OCI-LY7 (cell line): ENCODE measurements around the gene ABR. TPM values are rescaled to one million over a fixed set of nuclear protein-coding genes. Genes with fewer than 3 reads are reported as not detected.

ENCODE experiments used
- BruUV-seq: library from RNA; stranded (reverse); fragments of 400-500 nt; replicated peaks from 2 replicates; lab custom pipeline; 2021; lab: Mats Ljungman, UMichigan
- CTCF ChIA-PET: fragments of 300-600 bp; sonication (Branson Sonifier 250); formaldehyde crosslinking; loops from one replicate; lab custom pipeline; 2022; ENCODE audit warnings: antibody characterized with exemption; ENCODE audit not compliant: unreplicated experiment; lab: Charles Lee
- POLR2A ChIA-PET: fragments of 300-600 bp; sonication (Branson Sonifier 250); formaldehyde crosslinking; loops from one replicate; lab custom pipeline; 2022; ENCODE audit warnings: antibody characterized with exemption; lab: Charles Lee
- DNase-seq: peaks from one replicate; pipeline ENCODE4 v3.0.0-alpha.2; 2015; ENCODE audit warnings: low spot score
- H2AFZ ChIP-seq: fragments of 200-600 bp; sonication (generic), shearing (Covaris generic); 2 replicates; pipeline ENCODE4 v1.6.1; 2014; ENCODE audit warnings: mild to moderate bottlenecking, antibody characterized with exemption, low read length, moderate library complexity
- H3K27ac ChIP-seq: fragments of 200-600 bp; sonication (generic); 2 replicates; pipeline ENCODE4 v1.5.1; 2014; ENCODE audit warnings: mixed run types, low read depth, mild to moderate bottlenecking, moderate library complexity, low read length, inconsistent platforms; ENCODE audit not compliant: poor library complexity, severe bottlenecking
- H3K36me3 ChIP-seq: fragments of 200-600 bp; sonication (generic); 2 replicates; pipeline ENCODE4 v1.6.1; 2014; ENCODE audit warnings: mild to moderate bottlenecking, antibody characterized with exemption, low read length, moderate library complexity, mixed read lengths; ENCODE audit not compliant: insufficient read depth
- H3K4me1 ChIP-seq: fragments of 200-600 bp; sonication (generic); 2 replicates; pipeline ENCODE4 v1.5.1; 2014; ENCODE audit warnings: mild to moderate bottlenecking, low read length; ENCODE audit not compliant: insufficient read depth, poor library complexity, severe bottlenecking
- H3K4me2 ChIP-seq: fragments of 200-600 bp; sonication (generic); 2 replicates; pipeline ENCODE4 v1.6.1; 2014; ENCODE audit warnings: mild to moderate bottlenecking, low read length
- H3K4me3 ChIP-seq: fragments of 200-600 bp; sonication (generic); 2 replicates; pipeline ENCODE4 v1.5.1; 2014; ENCODE audit warnings: mild to moderate bottlenecking, low read depth, low read length; ENCODE audit not compliant: poor library complexity, severe bottlenecking
- H3K79me2 ChIP-seq: fragments of 200-600 bp; sonication (generic); 2 replicates; pipeline ENCODE4 v1.6.1; 2016; ENCODE audit warnings: low read depth, mild to moderate bottlenecking, low read length, moderate library complexity, mixed read lengths; ENCODE audit not compliant: insufficient read depth
- H3K9me2 ChIP-seq: fragments of 200-600 bp; sonication (generic); 2 replicates; pipeline ENCODE4 v1.6.1; 2016; ENCODE audit warnings: mild to moderate bottlenecking, low read length, mixed read lengths; ENCODE audit not compliant: insufficient read depth
- H3K9me3 ChIP-seq: fragments of 200-600 bp; sonication (generic); 2 replicates; pipeline ENCODE4 v1.6.1; 2014; ENCODE audit warnings: mild to moderate bottlenecking, mixed run types, low read length, mixed read lengths
- H4K20me1 ChIP-seq: fragments of 200-600 bp; sonication (generic); 2 replicates; pipeline ENCODE4 v1.6.1; 2014; ENCODE audit warnings: mild to moderate bottlenecking, antibody characterized with exemption, low read length, moderate library complexity, mixed read lengths; ENCODE audit not compliant: insufficient read depth
- CTCF ChIP-seq: fragments of 200-600 bp; sonication (generic); conservative IDR thresholded peaks from 2 replicates; pipeline ENCODE4 v1.5.1; 2014; ENCODE audit warnings: mild to moderate bottlenecking, antibody characterized with exemption, low read length, moderate library complexity, mixed read lengths
- EZH2phosphoT487 ChIP-seq: fragments of 200-600 bp; sonication (generic); IDR thresholded peaks from 2 replicates; pipeline ENCODE4 v1.6.1; 2018; ENCODE audit warnings: low read depth, borderline replicate concordance, mild to moderate bottlenecking, mixed run types, antibody characterized with exemption, low read length, moderate library complexity, mixed read lengths
- intact Hi-C: fragments of 100-400 bp; cut with micrococcal nuclease; formaldehyde crosslinking; loops from one replicate; pipeline ENCODE4 v1.10.0; 2022; ENCODE audit not compliant: unreplicated experiment
- total RNA-seq, 2 experiments: library from RNA; depleted of rRNA in 1 of 2; stranded (reverse); fragments of >200 nt in 1 of 2; shearing (Covaris generic) in 1 of 2; gene quantifications; 2 replicates each; pipeline ENCODE4 v1.2.3, GENCODE V29; 2014 to 2022

The ABR gene
- total RNA-seq, 2 experiments from 2014 or later = 164 to 181 TPM

- no peak overlapping the region for H3K27ac ChIP-seq
- no peaks in the 10 kb centered on the region for H3K9me3 ChIP-seq
- no peak overlapping the region for H2AFZ ChIP-seq
- no peak for DNase-seq
- ChIA-PET POLR2A (interaction anchor here (0.7 to 2.1 kb wide), 4 partner anchors 13 to 73 kb away, joined by 3 to 5 read pairs (median 3); no protein-coding TSS in a partner anchor), CTCF (no interaction called here)
- no peak overlapping the region; the same call in 1 of the 2 replicates for H3K4me2 ChIP-seq
- H3K79me2 ChIP-seq = peaks cover 67% of the 10 kb centered on the region
- BruUV-seq = no TSS peak
- no peak overlapping the region for H3K4me3 ChIP-seq
- H3K4me1 ChIP-seq = peaks cover 68% of the 10 kb centered on the region
- no peaks in the 10 kb centered on the region for H3K9me2 ChIP-seq
- TF ChIP-seq CTCF (no peak), EZH2phosphoT487 (no peak)
- H3K36me3 ChIP-seq = peaks cover 33% of the 10 kb centered on the region
- intact Hi-C loops = no loop called here
- no peaks in the 10 kb centered on the region for H4K20me1 ChIP-seq
Observed at GRCh38 chr17:1211287-1211686, 31.5 kb upstream of the ABR start.

DNA sequence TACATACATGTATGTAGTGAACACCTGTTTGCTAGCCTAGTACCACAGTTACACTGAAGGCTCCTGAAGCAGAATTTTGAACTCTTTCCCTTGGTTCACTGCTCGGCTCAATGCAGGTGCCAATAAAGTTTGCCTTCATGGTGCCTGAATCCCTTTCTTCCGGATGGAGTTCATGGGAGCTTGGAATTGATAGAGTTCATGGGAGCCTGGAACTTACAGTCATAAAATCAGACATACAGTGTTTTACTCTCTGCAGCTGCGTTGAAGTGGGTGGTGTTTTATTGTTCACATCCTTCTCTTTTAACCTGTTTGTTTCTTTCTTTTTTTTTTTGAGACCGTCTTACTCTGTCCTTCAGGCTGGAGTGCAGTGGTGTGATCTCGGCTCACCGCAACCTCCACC lies 29.2 kb upstream of the ABR start:
- Histone ChIP-seq H3K27ac (no peak overlapping the region), H3K79me2 (peaks cover 71% of the 10 kb centered on the region), H3K4me1 (peaks cover 60% of the 10 kb centered on the region), H3K9me3 (no peaks in the 10 kb centered on the region), H3K36me3 (peaks cover 42% of the 10 kb centered on the region), H2AFZ (no peak overlapping the region), H3K4me3 (no peak overlapping the region), H3K4me2 (no peak overlapping the region), H4K20me1 (no peaks in the 10 kb centered on the region), H3K9me2 (no peaks in the 10 kb centered on the region)
- POLR2A ChIA-PET = no interaction called here
- CTCF ChIA-PET = no interaction called here
- no peak for DNase-seq
- intact Hi-C loops = no loop called here
- no TSS peak for BruUV-seq
- TF ChIP-seq CTCF = no peak
- no peak for TF ChIP-seq EZH2phosphoT487

DNA sequence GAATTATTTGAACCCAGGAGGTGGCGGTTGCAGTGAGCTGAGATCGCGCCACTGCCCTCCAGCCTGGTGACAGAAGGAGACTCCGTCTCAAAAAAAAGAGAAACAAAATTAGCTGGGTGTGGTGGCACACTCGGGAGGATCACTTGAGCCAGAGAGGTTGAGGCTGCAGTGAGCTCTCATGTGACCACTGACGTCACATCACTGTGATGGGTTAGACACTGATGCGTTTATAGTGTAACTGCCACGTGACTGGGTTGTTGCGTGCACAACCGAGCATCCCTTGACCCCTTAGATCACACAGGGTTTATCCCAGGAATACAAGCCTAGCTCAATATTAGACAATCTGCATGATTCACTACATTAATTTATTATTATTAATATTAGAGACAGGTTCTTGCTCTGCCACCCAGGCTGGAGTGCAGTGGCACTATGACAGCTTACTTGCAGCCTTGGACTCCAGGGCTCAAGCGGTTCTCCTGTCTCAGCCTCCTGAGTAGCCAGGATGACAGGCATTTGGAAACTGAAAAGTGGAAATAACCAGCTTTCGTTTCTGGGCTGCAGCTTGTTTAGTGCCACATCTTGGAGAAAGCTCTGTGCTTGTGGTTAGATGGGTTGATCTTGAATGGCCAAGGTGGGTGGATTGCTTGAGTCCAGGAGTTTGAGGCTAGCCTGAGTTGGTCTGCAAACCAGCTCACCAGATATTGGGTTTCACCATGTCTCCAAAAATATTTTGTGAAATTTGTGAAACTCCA lies 26.4 kb upstream of the ABR start:
- ChIA-PET POLR2A (interaction anchor here (1.1 to 2.6 kb wide), 4 partner anchors 8 to 24 kb away, joined by 3 to 10 read pairs (median 8); no protein-coding TSS in a partner anchor), CTCF (interaction anchor here (0.5 kb wide), 1 partner anchor 8 kb away, joined by 21 read pairs; no protein-coding TSS in a partner anchor)
- intact Hi-C loops = no loop called here
- no peak overlapping the region for H3K4me3 ChIP-seq
- H3K9me2 ChIP-seq = no peaks in the 10 kb centered on the region
- no peaks in the 10 kb centered on the region for H4K20me1 ChIP-seq
- H2AFZ ChIP-seq = no peak overlapping the region
- no peaks in the 10 kb centered on the region for H3K9me3 ChIP-seq
- TF ChIP-seq CTCF = no peak
- TF ChIP-seq EZH2phosphoT487 = no peak
- H3K27ac ChIP-seq = no peak overlapping the region
- peaks cover 53% of the 10 kb centered on the region for H3K36me3 ChIP-seq
- peaks cover 52% of the 10 kb centered on the region for H3K4me1 ChIP-seq
- BruUV-seq = no TSS peak
- peak; percentile 11 for DNase-seq
- peaks cover 66% of the 10 kb centered on the region for H3K79me2 ChIP-seq
- no peak overlapping the region for H3K4me2 ChIP-seq
